MCF 10A (cell line): ENCODE data around the gene B3GNT8. TPM values are rescaled to one million over a fixed set of nuclear protein-coding genes. Genes with fewer than 3 reads are reported as not detected.
"Not testable (repeated sequence)": the region's sequence is repeated elsewhere in the genome, so short reads cannot be mapped to it uniquely, and the experiment has no call there.

Experiments
- BruUV-seq: library from RNA; stranded (reverse); fragments of 400-500 nt; replicated peaks from 2 replicates; lab custom pipeline; 2021; lab: Mats Ljungman, UMichigan
- CTCF ChIA-PET: fragments of 300-600 bp; sonication (Branson Sonifier 250); formaldehyde crosslinking; extraction: SDS; loops from one replicate; lab custom pipeline; 2021; ENCODE audit warnings: antibody characterized with exemption, inconsistent platforms; lab: Yijun Ruan, JAX
- POLR2A ChIA-PET: fragments of 300-600, 350-650 bp; sonication (Branson Sonifier 250); formaldehyde crosslinking; extraction: SDS; loops from one replicate; lab custom pipeline; 2020; ENCODE audit warnings: antibody characterized with exemption, inconsistent platforms; lab: Yijun Ruan, JAX
- DNase-seq: peaks from one replicate; pipeline ENCODE4 v3.0.0-alpha.2; 2018; ENCODE audit not compliant: unreplicated experiment
- H3K27ac Mint-ChIP-seq: one replicate; pipeline ENCODE4 v1.8.0; 2022; ENCODE audit warnings: mild to moderate bottlenecking, low read depth, mixed read lengths; ENCODE audit not compliant: unreplicated experiment
- H3K27me3 Mint-ChIP-seq: one replicate; pipeline ENCODE4 v1.8.0; 2022; ENCODE audit warnings: mixed read lengths; ENCODE audit not compliant: insufficient read depth, unreplicated experiment
- H3K36me3 Mint-ChIP-seq: one replicate; pipeline ENCODE4 v1.8.0; 2022; ENCODE audit warnings: mild to moderate bottlenecking, moderate library complexity, mixed read lengths; ENCODE audit not compliant: insufficient read depth, unreplicated experiment
- H3K4me1 Mint-ChIP-seq: one replicate; pipeline ENCODE4 v1.8.0; 2022; ENCODE audit warnings: mixed read lengths; ENCODE audit not compliant: insufficient read depth, unreplicated experiment
- H3K4me3 Mint-ChIP-seq: one replicate; pipeline ENCODE4 v1.8.0; 2022; ENCODE audit warnings: mild to moderate bottlenecking, moderate library complexity, mixed read lengths; ENCODE audit not compliant: unreplicated experiment
- H3K9me3 Mint-ChIP-seq: one replicate; pipeline ENCODE4 v1.8.0; 2022; ENCODE audit warnings: mixed read lengths; ENCODE audit not compliant: unreplicated experiment
- CTCF ChIP-seq: fragments of 200-600 bp; IDR thresholded peaks from one replicate; pipeline ENCODE4 v1.8.0; 2022; ENCODE audit warnings: antibody characterized with exemption, mild to moderate bottlenecking; ENCODE audit not compliant: unreplicated experiment
- intact Hi-C: fragments of 100-400 bp; cut with micrococcal nuclease; formaldehyde crosslinking; loops from 2 replicates; pipeline ENCODE4 v1.14.1; 2022
- total RNA-seq: library from RNA; stranded (reverse); gene quantifications from 2 replicates; pipeline ENCODE4 v1.2.3, GENCODE V29; 2022

Gene B3GNT8
- total RNA-seq, 1 experiment from 2014 or later: not detected

GRCh38 chr19:41411100-41411967, 15.8 kb downstream of the B3GNT8 start:
- DNase-seq: no peak
- Mint-ChIP-seq H3K9me3 (no peaks in the 10 kb centered on the region), H3K36me3 (peaks cover 36% of the 10 kb centered on the region), H3K27me3 (no peaks in the 10 kb centered on the region), H3K27ac (peak overlapping the region; percentile 87), H3K4me3 (no peak overlapping the region), H3K4me1 (peaks cover 19% of the 10 kb centered on the region)
- TF ChIP-seq CTCF: no peak
- intact Hi-C loops: no loop called here
- POLR2A ChIA-PET: no interaction called here
- BruUV-seq: no TSS peak
- CTCF ChIA-PET: interaction anchor here (0.5 kb wide), 1 partner anchor 13 kb away, joined by 3 read pairs; no protein-coding TSS in a partner anchor

DNA sequence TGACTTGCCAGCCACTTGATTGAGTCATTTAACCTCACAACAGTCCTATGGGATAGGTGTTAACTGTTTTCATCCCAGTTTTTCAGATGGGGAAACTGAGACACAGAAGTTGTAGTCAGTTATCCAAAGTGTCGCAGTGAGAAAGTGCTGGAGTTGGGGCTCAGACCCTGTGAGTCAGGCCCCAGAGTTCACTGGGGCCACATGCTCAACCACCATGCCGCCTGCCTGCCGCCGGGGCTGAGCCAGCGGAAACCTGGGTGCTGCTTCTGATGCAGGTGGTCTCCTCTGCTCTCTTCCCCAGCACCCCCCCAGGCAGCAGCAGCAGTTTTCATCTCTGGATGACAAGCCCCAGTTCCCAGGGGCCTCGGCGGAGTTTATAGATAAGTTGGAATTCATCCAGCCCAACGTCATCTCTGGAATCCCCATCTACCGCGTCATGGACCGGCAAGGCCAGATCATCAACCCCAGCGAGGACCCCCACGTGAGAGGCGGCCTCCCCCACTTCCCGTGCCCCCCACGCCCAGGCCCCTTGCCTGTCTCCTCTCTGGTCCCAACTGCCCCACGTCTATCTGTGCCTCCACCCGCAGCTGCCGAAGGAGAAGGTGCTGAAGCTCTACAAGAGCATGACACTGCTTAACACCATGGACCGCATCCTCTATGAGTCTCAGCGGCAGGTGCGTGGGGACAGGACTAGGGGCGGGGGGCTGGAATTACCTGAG, 16.7 kb downstream of the B3GNT8 start:
- CTCF ChIA-PET: interaction anchor here (0.6 to 0.7 kb wide), 3 partner anchors 11 to 343 kb away, joined by 3 read pairs; no protein-coding TSS in a partner anchor
- Mint-ChIP-seq H3K4me3 (no peak overlapping the region), H3K27ac (peak overlapping the region; percentile 87), H3K4me1 (peaks cover 19% of the 10 kb centered on the region), H3K36me3 (peaks cover 33% of the 10 kb centered on the region), H3K9me3 (no peaks in the 10 kb centered on the region), H3K27me3 (no peaks in the 10 kb centered on the region)
- intact Hi-C loops: no loop called here
- DNase-seq: no peak
- no TSS peak for BruUV-seq
- no peak for TF ChIP-seq CTCF
- POLR2A ChIA-PET: interaction anchor here (1.0 to 2.8 kb wide), 3 partner anchors 12 to 58 kb away, joined by 3 to 19 read pairs (median 6); partner anchors contain the start of genes BCKDHA and DMAC2

DNA sequence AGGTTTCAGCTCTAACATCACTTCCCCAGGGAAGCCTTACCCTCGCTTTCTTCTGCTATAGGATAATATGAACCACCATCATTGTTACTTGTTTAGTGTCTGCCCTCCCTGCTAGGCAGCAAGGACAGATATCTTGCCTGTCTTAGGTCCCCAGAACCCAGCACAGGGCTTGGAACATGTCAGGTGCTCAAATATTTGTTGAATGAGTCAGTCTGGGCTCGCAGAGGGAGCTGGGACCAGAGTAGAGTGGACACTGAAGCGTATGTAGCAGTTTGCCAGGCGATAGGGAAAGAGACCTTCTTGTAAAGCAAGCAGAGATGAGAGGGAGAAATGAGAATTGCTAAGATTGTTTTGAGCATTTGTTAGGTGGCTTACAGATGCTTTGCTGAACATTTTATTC, 17.9 kb downstream of the B3GNT8 start:
- no peaks in the 10 kb centered on the region for H3K27me3 Mint-ChIP-seq
- H3K27ac Mint-ChIP-seq: peak overlapping the region; percentile 87
- peak overlapping the region; percentile 13 for H3K4me3 Mint-ChIP-seq
- H3K9me3 Mint-ChIP-seq: no peaks in the 10 kb centered on the region
- TF ChIP-seq CTCF: no peak
- POLR2A ChIA-PET: interaction anchor here (0.5 to 2.8 kb wide), 9 partner anchors 11 to 985 kb away, joined by 3 to 19 read pairs (median 3); partner anchors contain the start of genes B9D2, BCKDHA, DMAC2 and EXOSC5
- peaks cover 21% of the 10 kb centered on the region for H3K36me3 Mint-ChIP-seq
- H3K4me1 Mint-ChIP-seq: peaks cover 19% of the 10 kb centered on the region
- no TSS peak for BruUV-seq
- DNase-seq: peak; percentile 71
- CTCF ChIA-PET: interaction anchor here (0.6 to 1.2 kb wide), 2 partner anchors 20 to 28 kb away, joined by 3 to 6 read pairs; no protein-coding TSS in a partner anchor
- intact Hi-C loops: no loop called here

DNA sequence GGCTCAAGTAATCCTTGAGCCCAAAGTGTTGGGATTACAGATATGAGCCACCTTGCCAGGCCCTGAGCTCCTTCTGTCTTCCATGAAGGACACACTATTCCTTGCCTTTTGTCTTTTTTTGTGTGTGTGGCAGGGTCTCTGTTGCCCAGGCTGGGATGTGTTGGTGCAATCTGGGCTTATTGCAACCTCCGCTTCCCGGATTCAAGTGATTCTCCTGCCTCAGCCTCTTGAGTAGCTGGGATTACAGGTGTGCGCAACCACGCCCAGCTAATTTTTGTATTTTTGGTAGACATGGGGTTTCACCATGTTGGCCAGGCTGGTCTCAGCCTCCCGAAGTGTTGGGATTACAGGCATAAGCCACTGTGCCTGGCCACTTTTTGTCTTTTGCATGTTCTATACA, 18.3 kb downstream of the B3GNT8 start:
- peak overlapping the region; percentile 13 for H3K4me3 Mint-ChIP-seq
- H3K9me3 Mint-ChIP-seq, DNase-seq, BruUV-seq, H3K27me3 Mint-ChIP-seq, intact Hi-C loops: not testable (repeated sequence)
- H3K36me3 Mint-ChIP-seq: peaks cover 16% of the 10 kb centered on the region
- H3K27ac Mint-ChIP-seq: peak overlapping the region; percentile 87
- POLR2A ChIA-PET: interaction anchor here (0.6 to 2.8 kb wide), 8 partner anchors 10 to 985 kb away, joined by 3 to 19 read pairs (median 4); partner anchors contain the start of genes B9D2, BCKDHA, DMAC2 and EXOSC5
- peaks cover 19% of the 10 kb centered on the region for H3K4me1 Mint-ChIP-seq
- CTCF ChIA-PET: interaction anchor here (0.6 to 1.2 kb wide), 2 partner anchors 20 to 28 kb away, joined by 3 to 6 read pairs; no protein-coding TSS in a partner anchor
